ENCODE measurements around the gene RBM15.

The RBM15 gene

DNA sequence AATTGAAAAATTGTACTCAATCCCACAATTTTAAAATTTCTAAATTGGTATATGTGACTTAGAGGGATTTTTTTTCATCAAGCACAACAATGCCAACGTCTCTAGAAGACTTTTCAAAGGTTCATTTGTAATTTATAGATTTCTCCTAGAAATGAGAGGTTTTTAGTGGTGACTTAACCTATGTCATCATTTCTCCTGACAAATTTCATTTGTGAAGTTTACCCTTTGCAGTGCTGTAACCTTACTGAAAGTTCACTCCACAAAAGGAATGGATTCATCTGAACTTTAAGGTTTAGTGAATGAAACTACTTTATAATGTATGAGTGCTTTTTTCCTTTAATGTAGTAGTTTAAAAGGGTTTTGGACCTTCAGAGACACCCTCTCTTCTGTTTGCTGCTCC, 16.1 kb downstream of the RBM15 start:
- DNase-seq (ENCODE audit: low read depth, low spot score), result no peak

DNA sequence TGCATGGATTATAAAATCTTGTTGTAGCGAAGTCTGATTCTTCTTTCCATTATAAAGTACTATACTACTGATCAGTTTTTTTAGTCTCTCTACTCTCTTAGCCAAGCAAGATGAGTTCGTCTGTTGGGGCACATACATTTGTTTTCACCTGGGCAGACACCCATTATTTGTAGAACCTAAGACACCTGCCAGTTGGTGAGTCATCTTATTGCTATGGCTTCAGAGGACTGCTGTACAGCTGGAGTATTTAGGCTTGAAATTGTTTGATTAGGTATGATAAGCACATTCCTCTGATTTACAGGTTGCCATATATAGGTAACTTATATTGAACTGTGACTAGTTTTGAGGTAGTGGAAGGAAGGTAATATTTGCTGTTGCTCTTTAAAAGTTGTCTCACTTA, 17.2 kb downstream of the RBM15 start:
- no peak for DNase-seq (ENCODE audit: low read depth, low spot score)

DNA sequence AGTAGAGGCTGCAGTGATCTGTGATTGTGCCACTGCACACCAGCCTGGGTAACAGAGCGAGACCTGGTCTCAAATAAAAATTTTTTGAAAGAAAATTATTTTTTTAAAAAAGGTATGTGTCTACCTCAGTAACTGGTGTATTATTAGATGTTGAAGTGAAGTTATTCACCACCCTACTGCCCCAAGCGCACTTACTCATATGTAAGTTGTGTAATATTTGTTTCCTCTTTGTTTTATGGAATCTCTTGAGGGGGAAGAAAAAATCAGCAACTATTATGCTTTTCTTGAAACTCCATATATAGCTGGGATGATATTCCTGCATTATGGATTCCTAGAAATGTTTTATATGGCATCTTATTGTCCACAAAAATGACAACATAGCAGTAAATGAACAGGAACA, 21.3 kb downstream of the RBM15 start:
- DNase-seq (ENCODE audit: low read depth, low spot score), result no peak

DNA sequence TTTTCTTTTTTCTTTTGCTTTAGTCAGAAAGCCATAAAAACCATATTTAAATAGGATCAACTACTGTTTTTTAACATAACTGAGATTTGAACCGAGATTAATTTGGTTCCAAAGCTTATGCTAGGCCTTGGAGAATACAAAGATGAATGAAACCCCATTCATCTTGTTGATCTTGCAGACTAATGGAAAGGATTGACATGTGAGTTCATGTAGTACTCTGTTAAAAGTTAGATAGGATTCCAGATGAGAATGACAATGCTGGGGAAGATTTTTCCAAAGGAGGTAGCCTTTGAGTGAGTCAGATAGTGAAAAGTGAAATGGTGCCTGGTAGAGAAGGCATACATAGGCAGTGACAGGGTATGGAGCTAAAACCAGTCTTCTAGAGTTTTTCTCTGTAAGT, 22.7 kb downstream of the RBM15 start:
- DNase-seq (ENCODE audit: low read depth, low spot score), result no peak

DNA sequence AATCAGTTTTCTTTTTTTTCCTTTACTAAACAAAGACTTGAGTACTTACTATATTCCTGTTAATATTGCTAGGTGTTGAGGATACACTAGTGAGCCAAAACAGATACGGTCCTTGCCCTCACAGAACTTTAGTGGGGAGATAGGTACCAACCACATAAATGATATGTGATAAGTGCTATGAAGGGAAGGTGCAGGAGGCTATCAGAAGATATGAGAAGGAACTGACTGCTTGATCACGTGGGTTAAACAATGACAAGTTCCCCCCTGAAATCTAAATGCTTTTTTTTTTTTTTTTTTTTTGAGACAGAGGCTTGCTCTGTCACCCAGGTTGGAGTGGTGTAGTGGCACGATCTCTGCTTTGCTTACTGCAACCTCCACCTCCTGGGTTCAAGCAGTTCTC, 25.0 kb downstream of the RBM15 start:
- DNase-seq (ENCODE audit: low read depth, low spot score), result no peak

DNA sequence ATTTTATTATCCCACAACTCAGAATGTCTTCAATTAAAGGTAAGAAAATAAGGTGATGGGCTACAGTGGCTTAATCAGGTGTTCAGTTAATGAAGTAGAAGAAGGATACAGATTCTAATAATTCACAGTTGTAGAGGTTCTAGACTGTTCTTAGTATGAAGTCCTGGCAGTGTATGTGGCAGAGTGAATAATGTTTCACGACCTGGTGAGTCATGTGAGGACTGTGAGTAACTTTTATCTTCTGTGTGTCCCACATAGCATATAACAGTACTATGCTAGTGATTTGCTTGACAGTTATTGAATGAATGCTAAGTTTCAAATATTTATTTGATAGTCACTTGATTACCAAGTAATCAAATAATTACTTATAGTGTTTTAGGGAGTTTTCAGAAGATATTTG, 31.6 kb downstream of the RBM15 start:
- no peak for DNase-seq (ENCODE audit: low read depth, low spot score)

DNA sequence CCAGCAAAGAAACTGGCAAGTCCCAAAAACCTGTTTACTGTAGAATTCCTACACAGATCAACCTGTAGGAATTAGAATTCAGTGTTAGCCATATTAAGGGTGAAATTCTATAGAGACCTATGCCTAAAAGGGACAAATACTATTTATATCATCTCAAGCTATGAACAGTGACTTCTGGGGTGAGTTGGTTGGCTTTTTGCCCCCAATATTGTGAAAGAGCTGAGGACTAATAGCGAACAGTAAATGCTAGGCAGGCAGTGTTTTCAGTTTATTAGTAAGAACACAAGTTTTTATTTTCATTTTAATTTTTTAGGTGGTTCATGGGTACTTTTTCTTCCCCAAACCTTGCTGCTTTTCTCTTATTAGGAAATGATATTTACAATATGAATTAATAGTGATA, 36.3 kb downstream of the RBM15 start:
- no peak for DNase-seq (ENCODE audit: low read depth, low spot score)

DNA sequence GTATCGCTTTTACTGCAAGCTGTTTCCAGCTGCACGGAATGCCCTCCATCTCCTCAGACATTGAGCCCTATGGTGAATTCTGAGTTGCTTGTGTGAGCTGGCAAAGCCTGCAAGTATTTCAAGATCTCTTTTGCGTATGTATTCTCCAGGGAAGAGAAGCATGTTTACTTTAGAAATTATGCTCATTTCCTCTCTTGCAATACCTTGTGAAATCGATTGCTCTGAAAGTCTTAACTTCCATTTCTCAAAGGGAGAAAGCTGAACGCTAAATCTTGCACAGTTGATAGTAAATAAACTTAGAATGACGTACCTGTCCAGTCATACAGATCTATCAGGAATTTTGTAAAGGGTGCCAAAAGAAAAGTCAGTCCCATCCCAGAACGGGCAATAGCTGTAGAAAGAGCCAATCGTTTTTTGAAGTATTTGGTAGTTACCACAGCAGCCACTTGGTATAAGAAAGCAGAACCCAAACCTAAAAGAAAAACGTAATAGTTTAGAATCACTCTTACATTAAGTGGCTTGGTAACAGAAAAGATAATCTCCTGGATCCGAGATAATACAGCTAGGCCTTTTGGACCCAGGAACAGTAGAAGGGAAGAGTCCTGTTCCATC, 41.6 kb downstream of the RBM15 start:
- no peak for DNase-seq (ENCODE audit: low read depth, low spot score)

DNA sequence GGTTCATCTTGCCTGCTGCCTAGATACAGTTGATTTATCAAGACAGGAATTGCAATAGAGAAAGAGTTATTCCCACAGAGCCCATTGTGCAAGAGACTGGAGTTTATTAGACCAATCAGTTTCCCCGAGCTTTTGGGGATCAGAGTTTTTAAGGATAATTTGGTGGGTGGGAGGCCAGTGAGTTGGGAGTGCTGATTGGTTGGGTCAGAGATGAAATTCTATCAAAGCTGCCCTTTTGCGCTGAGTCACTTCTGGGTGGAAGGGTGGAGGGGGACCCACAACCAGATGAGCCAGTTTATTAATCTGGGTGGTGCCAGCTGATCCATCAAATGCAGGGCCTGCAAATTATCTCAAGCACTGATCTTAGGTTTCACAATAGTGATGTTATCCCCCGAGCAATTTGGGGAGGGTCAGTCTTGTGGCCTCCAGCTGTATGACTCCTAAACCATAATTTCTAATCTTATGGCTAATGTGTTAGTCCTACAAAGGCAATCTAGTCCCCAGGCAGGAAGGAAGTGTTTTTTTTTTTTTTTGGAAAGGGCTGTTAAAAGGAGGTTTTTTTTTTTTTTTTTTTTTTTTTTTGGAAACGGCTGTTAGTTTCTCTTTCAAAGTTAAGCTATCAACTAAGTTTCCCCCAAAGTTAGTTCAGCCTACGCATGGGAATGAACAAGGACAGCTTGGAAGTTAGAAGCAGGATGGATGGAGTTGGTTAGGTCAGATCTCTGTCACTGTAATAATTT, 44.2 kb downstream of the RBM15 start:
- no peak for DNase-seq (ENCODE audit: low read depth, low spot score)

DNA sequence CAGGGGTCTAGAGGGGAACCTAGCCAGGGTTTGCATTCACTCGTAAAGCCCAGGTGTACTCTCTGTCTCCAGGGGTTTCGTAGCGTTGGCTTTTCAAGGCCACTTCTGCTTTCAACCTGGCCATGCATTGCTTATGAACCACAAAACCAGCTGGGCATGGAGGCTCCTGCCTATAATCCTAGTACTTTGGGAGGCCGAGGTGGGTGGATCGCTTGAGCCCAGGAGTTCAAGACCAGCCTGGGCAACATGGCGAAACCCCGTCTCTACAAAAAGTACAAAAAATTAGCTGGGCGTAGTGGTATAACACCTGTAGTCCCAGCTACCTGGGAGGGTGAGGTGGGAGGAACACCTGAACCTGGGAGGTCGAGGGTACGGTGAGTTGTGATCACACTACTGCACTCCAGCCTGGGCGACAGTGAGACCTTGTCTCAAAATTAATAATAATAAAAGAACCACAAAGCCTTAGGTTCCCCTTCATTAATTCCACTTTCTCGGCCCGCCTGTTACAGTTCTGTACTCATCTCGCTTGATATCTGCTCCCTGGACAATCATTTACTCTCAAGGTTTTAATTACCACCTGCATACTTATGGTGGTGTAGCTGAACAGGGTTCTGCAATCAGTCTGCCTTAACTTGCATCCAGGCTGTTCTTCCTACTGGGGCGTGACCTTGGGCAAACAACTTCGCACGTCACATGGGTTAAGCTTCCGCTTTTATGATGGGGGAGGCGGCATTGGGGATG, 45.6 kb downstream of the RBM15 start:
- DNase-seq (ENCODE audit: low read depth, low spot score), result no peak

DNA sequence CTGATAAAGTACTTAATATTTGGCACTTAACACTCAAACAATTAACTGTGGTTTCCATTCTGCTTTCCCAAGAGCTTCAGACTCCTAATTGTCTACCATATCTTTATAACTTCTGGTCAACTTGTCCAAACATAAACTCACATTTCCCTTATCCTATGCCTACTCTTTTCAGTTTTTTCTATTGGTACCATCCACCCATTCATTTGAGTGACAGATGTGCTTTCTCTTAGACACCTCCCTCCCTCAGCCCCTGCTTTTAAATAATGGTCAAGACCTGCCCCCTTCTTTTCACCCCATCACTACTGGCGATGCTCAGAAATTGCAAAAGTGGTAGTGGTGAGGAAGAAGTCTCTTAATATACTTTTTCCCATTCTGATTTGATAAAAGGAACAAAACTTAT, 46.2 kb downstream of the RBM15 start:
- DNase-seq (ENCODE audit: low read depth, low spot score), result no peak

DNA sequence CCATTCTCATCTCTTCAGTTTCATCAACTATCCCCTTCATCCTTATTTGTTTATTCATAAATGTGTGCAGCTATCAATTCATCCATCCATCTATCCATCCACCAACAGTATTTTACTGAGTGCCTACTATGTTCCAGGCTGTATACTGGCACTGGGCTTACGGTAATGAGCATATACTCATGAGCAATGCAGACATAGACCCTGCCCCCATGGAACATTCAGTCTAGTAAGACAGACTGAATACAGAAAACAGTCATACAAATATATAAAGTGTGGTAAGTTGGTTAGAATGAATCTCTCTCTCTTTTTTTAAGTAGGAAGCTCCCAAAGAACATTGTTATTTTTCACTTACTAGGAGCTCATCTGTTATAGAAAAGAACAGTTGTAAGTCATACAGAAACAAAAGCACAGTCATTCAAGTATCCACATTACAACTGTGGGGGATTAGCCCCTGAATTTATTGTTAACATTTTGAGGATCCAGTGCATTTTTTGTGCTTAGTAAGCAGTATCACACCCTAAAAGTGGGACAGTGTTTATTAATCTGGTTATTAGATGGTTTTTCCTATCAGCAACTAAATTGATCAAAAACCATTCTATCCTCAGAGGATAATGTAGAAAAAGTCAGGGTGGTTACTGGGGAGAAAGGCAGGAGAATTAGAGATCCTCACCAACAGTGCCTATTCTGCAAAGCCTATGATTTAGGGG, 48.0 kb downstream of the RBM15 start:
- DNase-seq (ENCODE audit: low read depth, low spot score), result no peak

DNA sequence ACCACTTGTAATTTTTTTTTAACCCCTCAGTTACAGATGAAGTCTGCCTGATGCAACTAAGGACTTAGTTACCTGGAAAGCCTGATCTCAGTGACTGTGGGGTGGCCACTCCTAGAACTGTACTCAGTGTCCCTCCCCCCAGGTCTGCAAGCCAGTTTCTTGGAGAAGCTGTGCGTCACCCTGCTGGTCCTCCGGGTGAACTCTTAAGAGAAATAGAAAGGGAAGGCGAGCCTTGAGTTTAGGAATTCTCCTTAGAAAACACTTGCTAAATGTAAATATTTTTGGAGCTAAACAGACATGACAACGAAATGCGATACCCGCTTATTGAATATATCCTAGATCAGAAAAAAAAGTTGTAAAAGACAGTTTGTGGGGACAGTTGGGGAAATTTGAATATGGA, 50.9 kb downstream of the RBM15 start:
- DNase-seq (ENCODE audit: low read depth, low spot score), result no peak

DNA sequence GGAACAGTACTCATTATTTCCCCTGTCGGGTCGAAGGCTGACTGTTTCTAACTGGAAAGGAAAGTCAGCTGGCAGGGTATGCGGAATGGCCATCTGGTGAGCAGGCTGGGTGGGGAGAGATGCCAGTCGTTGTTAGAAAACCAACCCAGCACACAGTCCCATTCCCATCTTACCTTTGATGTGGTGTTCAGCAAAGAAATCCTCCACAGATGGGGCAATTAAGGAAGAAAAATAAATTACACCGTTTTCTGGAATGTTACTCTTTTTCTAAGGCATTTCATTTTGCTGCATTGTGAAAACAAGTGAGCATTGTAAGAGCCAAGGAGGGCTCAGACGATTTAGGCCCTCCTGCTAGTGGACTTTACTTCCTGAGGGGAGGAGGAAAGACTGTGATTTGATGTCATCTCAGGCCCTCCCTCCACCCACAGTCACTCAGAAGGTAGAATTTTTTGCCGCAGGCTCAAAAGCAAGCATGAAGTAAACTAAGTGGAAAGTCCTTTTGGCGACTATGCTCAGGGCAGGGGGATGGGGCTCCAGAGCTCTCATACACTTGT, 51.6 kb downstream of the RBM15 start, which contains the start of gene SLC16A4:
Gene SLC16A4, minus strand, starts transcription at position 335 of the 554 bp plus-strand sequence. CDS start 1,703 bp downstream, outside the sequence.
- no peak for DNase-seq (ENCODE audit: low read depth, low spot score)

DNA sequence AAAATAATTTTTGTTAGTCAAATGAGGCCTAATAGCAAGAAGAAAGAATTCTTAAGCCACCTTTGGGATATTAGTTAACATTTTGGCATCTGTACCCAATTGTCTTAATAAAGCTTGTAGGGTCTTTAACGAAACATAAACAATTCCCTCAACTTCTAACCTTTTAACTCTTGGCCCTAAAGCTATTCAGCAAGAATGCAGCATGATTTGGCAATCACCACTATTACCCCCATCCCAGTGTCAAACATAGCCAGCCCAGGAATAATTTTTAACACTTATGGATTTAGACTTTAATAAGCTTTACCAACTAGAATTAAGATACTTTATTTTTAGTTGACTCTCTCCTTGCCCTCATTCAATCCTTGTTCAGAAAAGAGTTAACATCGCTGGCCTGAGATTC, 54.1 kb downstream of the RBM15 start:
- no peak for DNase-seq (ENCODE audit: low read depth, low spot score)

DNA sequence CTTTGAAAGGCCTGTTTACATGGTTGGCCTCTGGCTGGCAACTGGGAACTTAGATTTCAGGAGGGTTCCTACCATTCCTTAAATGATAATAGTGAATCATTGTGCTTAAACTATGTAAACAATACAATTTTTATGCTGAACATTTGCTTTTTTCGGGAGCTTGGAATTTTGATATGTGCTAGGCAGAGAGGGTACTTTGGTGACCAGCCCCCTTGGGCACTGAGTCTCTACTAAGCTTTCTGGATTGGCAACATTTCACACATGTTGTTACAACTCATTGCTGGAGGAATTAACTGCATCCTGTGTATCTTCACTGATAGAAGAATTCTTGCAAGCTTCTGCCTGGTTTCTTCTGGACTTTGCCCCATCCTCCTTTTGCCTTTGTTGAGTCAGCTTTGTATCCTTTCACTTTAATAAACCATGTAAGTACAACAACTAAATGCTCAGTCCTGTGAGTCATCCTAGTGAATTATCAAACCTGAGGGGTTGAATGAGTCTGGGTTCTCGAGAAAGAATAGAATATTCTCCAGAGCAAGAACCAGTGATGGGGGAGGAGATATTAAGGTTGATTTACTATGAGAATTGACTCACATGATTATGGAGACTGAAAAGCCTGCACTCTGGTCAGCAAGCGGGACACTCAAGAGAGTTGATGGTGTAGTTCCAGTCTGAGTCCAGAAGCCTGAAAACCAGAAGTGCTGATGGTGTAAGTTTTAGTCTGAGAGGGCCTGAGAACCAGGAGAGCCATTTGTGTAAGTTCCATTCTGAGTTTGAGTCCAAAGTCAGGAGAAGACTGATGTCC, 54.7 kb downstream of the RBM15 start:
- DNase-seq (ENCODE audit: low read depth, low spot score), result no peak

DNA sequence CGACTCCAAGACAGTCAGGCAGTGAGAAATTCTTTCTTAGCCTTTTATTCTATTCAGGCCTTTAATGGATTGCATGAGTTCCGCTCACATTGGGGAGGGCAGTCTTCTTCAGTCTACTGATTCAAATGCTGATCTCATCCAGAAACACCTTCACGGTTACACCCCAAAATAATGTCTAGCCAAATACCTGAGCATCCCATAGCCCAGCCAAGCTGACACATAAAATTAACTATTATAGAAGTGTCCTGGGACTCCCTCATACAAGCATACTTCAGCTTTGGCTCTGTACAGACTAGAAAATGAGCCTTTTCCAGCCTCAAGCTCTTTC, 55.3 kb downstream of the RBM15 start:
- DNase-seq (ENCODE audit: low read depth, low spot score), result no peak

Data from activated CD4-positive, CD25-positive, alpha-beta regulatory T cell treated with anti-CD3 and anti-CD28 coated beads, Interleukin-2, amount 50 U/mL, for 16 hours (primary cell).